PC-9 (cell line): ENCODE data around the gene MGARP. TPM values are rescaled to one million over a fixed set of nuclear protein-coding genes. Genes with fewer than 3 reads are reported as not detected.
A peak's percentile ranks its signal among the peaks of the same experiment; 100 is the strongest.

Source experiments
- BruUV-seq: library from RNA; stranded (reverse); fragments of 400-500 nt; replicated peaks from 2 replicates; lab custom pipeline; 2021; lab: Mats Ljungman, UMichigan
- CTCF ChIA-PET: fragments of 300-600 bp; sonication (Branson Sonifier 250); formaldehyde crosslinking; loops from one replicate; lab custom pipeline; 2022; ENCODE audit warnings: antibody characterized with exemption; lab: Charles Lee
- POLR2A ChIA-PET: fragments of 300-600 bp; sonication (Branson Sonifier 250); formaldehyde crosslinking; loops from one replicate; lab custom pipeline; 2022; ENCODE audit warnings: antibody characterized with exemption; ENCODE audit not compliant: unreplicated experiment; lab: Charles Lee
- DNase-seq, 2 experiments: peaks; one replicate each; pipeline versions ENCODE4 v3.0.0 to v3.0.0-alpha.2; 2015 to 2022; ENCODE audit warnings: mixed read lengths in 1 of 2
- H2AFZ ChIP-seq: fragments of 200-600 bp; sonication (generic); 2 replicates; pipeline ENCODE4 v1.8.1; 2017; ENCODE audit warnings: antibody characterized with exemption
- H3F3A ChIP-seq: fragments of 200-600 bp; sonication (generic); 2 replicates; pipeline ENCODE4 v1.8.1; 2017; ENCODE audit warnings: antibody characterized with exemption, mild to moderate bottlenecking, low read depth; ENCODE audit not compliant: insufficient read depth
- H3K27ac ChIP-seq: fragments of 200-600 bp; sonication (generic); 2 replicates; pipeline ENCODE4 v1.6.1; 2016; ENCODE audit warnings: mixed run types
- H3K27me3 ChIP-seq: fragments of 200-600 bp; sonication (generic); 2 replicates; pipeline ENCODE4 v1.6.1; 2016; ENCODE audit warnings: low read depth, mixed run types; ENCODE audit not compliant: insufficient read depth
- H3K36me3 ChIP-seq: fragments of 200-600 bp; sonication (generic); 2 replicates; pipeline ENCODE4 v1.6.1; 2016; ENCODE audit warnings: low read depth, mixed run types
- H3K4me1 ChIP-seq: fragments of 200-600 bp; sonication (generic); replicated peaks from 2 replicates; pipeline ENCODE4 v1.6.1; 2016; ENCODE audit warnings: mixed run types; ENCODE audit not compliant: insufficient read depth
- H3K4me2 ChIP-seq: fragments of 200-600 bp; sonication (generic); 2 replicates; pipeline ENCODE4 v1.6.1; 2017; ENCODE audit warnings: mixed run types
- H3K4me3 ChIP-seq: fragments of 200-600 bp; sonication (generic); 2 replicates; pipeline ENCODE4 v1.6.1; 2016; ENCODE audit warnings: mixed run types
- H3K79me2 ChIP-seq: fragments of 200-600 bp; sonication (generic); 2 replicates; pipeline ENCODE4 v1.6.1; 2017; ENCODE audit warnings: low read depth, mixed run types
- H3K9me2 ChIP-seq: fragments of 200-600 bp; sonication (generic); 2 replicates; pipeline ENCODE4 v1.8.1; 2017; ENCODE audit warnings: mild to moderate bottlenecking; ENCODE audit not compliant: insufficient read depth
- H3K9me3 ChIP-seq: fragments of 200-600 bp; sonication (generic); 2 replicates; pipeline ENCODE4 v1.8.1; 2016; ENCODE audit warnings: low read depth; ENCODE audit not compliant: insufficient read depth
- H4K20me1 ChIP-seq: fragments of 200-600 bp; sonication (generic); 2 replicates; pipeline ENCODE4 v1.8.1; 2017; ENCODE audit not compliant: insufficient read depth
- CTCF ChIP-seq: fragments of 200-600 bp; sonication (generic); conservative IDR thresholded peaks from 2 replicates; pipeline ENCODE4 v1.6.1; 2017; ENCODE audit warnings: mixed run types, antibody characterized with exemption, mild to moderate bottlenecking, moderate library complexity
- EZH2 ChIP-seq: fragments of 200-600 bp; sonication (generic); IDR thresholded peaks from 2 replicates; pipeline ENCODE4 v1.8.0; 2017; ENCODE audit warnings: antibody characterized with exemption, low read depth
- intact Hi-C: fragments of 100-400 bp; cut with micrococcal nuclease; formaldehyde crosslinking; loops from one replicate; pipeline ENCODE4 v1.10.0; 2022; ENCODE audit not compliant: unreplicated experiment
- total RNA-seq: library from RNA; stranded (reverse); gene quantifications from 2 replicates; pipeline ENCODE4 v1.2.3, GENCODE V29; 2021

Gene MGARP
- total RNA-seq, 1 experiment from 2014 or later, result not detected

- CTCF ChIA-PET, result interaction anchor here (0.5 kb wide), 1 partner anchor 44 kb away, joined by 3 read pairs; no protein-coding TSS in a partner anchor
- no TSS peak for BruUV-seq
- Histone ChIP-seq H3K4me3 (no peak overlapping the region), H3K27ac (no peak overlapping the region), H2AFZ (no peak overlapping the region), H3K4me1 (no peaks in the 10 kb centered on the region), H3K79me2 (no peaks in the 10 kb centered on the region), H4K20me1 (no peaks in the 10 kb centered on the region), H3K9me3 (no peaks in the 10 kb centered on the region), H3F3A (no peaks in the 10 kb centered on the region), H3K4me2 (no peak overlapping the region), H3K9me2 (no peaks in the 10 kb centered on the region), H3K36me3 (no peaks in the 10 kb centered on the region), H3K27me3 (no peaks in the 10 kb centered on the region)
- POLR2A ChIA-PET, result no interaction called here
- no peak for DNase-seq
- TF ChIP-seq EZH2, result no peak
- intact Hi-C loops, result no loop called here
Observed at GRCh38 chr4:139234253-139234652, 45.8 kb downstream of the MGARP start.

- TF ChIP-seq EZH2 (no peak), CTCF (peak; percentile 71)
- no TSS peak for BruUV-seq
- no peaks in the 10 kb centered on the region for H3K9me3 ChIP-seq
- H3K9me2 ChIP-seq, result no peaks in the 10 kb centered on the region
- H3K4me1 ChIP-seq, result no peaks in the 10 kb centered on the region
- no peaks in the 10 kb centered on the region for H3K27me3 ChIP-seq
- no peaks in the 10 kb centered on the region for H4K20me1 ChIP-seq
- POLR2A ChIA-PET, result interaction anchor here (0.7 kb wide), 1 partner anchor 466 kb away, joined by 7 read pairs; no protein-coding TSS in a partner anchor
- no peaks in the 10 kb centered on the region for H3K36me3 ChIP-seq
- H3K27ac ChIP-seq, result no peak overlapping the region
- no peak for DNase-seq
- H3F3A ChIP-seq, result no peaks in the 10 kb centered on the region
- H3K4me2 ChIP-seq, result peak overlapping the region; percentile 7; the same call in 1 of the 2 replicates
- H2AFZ ChIP-seq, result no peak overlapping the region
- no peak overlapping the region for H3K4me3 ChIP-seq
- CTCF ChIA-PET, result interaction anchor here (0.6 kb wide), 1 partner anchor 289 kb away, joined by 3 read pairs; no protein-coding TSS in a partner anchor
- no peaks in the 10 kb centered on the region for H3K79me2 ChIP-seq
- intact Hi-C loops, result loop anchor here (2.0 to 5.0 kb wide), 3 partner anchors 47 to 132 kb away; no protein-coding TSS in a partner anchor
Observed at GRCh38 chr4:139229534-139230039, 50.4 kb downstream of the MGARP start.

DNA sequence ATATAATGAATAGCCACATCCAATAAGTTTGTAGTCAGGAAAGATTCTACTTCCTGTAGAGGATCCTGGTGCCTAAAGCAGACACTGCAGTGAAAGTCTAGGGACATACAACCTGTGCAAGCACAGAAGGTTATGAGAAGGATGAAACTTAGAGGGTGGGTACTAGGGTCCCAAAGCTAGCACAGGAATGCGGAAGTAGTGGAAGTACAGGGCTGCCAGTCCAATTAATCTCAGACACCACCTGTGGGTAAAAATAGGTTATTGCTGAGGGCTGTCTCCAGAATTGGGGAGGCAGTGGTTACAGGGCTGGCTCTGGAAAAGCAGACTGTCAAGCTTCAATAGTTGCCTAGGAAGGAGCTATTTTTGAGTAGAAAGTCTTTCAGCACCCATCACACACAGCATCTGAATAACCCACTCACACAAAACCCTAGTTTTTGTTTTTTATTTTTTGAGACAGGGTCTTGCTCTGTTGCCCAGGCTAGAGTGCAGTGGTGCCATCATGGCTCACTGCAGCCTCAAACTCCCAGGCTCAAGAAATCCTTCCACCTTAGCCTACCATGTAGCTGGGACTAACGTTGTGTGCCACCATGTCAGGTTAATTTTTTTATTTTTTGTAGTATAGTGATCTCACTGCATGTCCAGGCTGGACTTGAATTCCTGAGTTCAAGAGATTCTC, 52.2 kb downstream of the MGARP start:
- CTCF ChIA-PET, result interaction anchor here (0.6 to 0.7 kb wide), 2 partner anchors 114 to 117 kb away, joined by 4 to 6 read pairs; no protein-coding TSS in a partner anchor
- H3K9me2 ChIP-seq, result no peaks in the 10 kb centered on the region
- H3F3A ChIP-seq, result no peaks in the 10 kb centered on the region
- H3K27me3 ChIP-seq, result no peaks in the 10 kb centered on the region
- H4K20me1 ChIP-seq, result no peaks in the 10 kb centered on the region
- H3K4me3 ChIP-seq, result no peak overlapping the region
- no peaks in the 10 kb centered on the region for H3K79me2 ChIP-seq
- intact Hi-C loops, result loop anchor here (2.0 to 5.0 kb wide), 3 partner anchors 46 to 131 kb away; no protein-coding TSS in a partner anchor
- H3K4me1 ChIP-seq, result no peaks in the 10 kb centered on the region
- H3K4me2 ChIP-seq, result no peak overlapping the region
- no peak for DNase-seq
- POLR2A ChIA-PET, result no interaction called here
- H3K27ac ChIP-seq, result no peak overlapping the region
- no peak overlapping the region for H2AFZ ChIP-seq
- no peak for TF ChIP-seq EZH2
- TF ChIP-seq CTCF, result no peak; the same call in 1 of the 2 replicates
- H3K36me3 ChIP-seq, result no peaks in the 10 kb centered on the region
- no peaks in the 10 kb centered on the region for H3K9me3 ChIP-seq
- no TSS peak for BruUV-seq
